Lung (tissue), 12 donors: ENCODE measurements around the gene IL6. TPM values are rescaled to one million over a fixed set of nuclear protein-coding genes. Genes with fewer than 3 reads are reported as not detected.

Source experiments
- ATAC-seq: fragments of 200-7000 bp; cut with Tn5 transposase; one replicate; pipeline ENCODE4 v1.9.1; 2020; ENCODE audit warnings: moderate number of reproducible peaks; ENCODE audit not compliant: insufficient read depth, low FRiP score
- DNase-seq, 3 donors: peaks; one replicate each; pipeline ENCODE4 v3.0.0-alpha.2; 2013 to 2017
- H3K27ac ChIP-seq, 2 donors: one replicate each; pipeline ENCODE4 v1.5.1; 2013; ENCODE audit warnings: mild to moderate bottlenecking in 2 of 2, moderate library complexity in 2 of 2, control low read depth in 1 of 2, inconsistent platforms in 1 of 2, low read depth in 1 of 2, low read length in 1 of 2
- H3K27me3 ChIP-seq, 3 donors: one replicate each; pipeline ENCODE4 v1.5.1; 2013; ENCODE audit warnings: low read length in 2 of 3; ENCODE audit not compliant: control insufficient read depth in 3 of 3, insufficient read depth in 3 of 3
- H3K36me3 ChIP-seq, 4 donors: one replicate each; pipeline ENCODE4 v1.5.1; 2013; ENCODE audit warnings: low read length in 4 of 4, mild to moderate bottlenecking in 1 of 4, moderate library complexity in 1 of 4; ENCODE audit not compliant: control insufficient read depth in 4 of 4, insufficient read depth in 4 of 4
- H3K4me1 ChIP-seq, 5 donors: one replicate each; pipeline ENCODE4 v1.5.1; 2013; ENCODE audit warnings: low read length in 5 of 5, mild to moderate bottlenecking in 2 of 5, moderate library complexity in 1 of 5; ENCODE audit not compliant: control insufficient read depth in 5 of 5, insufficient read depth in 5 of 5
- H3K4me3 ChIP-seq: one replicate; pipeline ENCODE4 v1.5.1; 2013; ENCODE audit warnings: mild to moderate bottlenecking, control low read depth, moderate library complexity
- H3K9ac ChIP-seq, 2 donors: one replicate each; pipeline ENCODE4 v1.5.1; 2013; ENCODE audit warnings: low read length in 2 of 2, control low read depth in 1 of 2; ENCODE audit not compliant: insufficient read depth in 1 of 2
- H3K9me3 ChIP-seq, 4 donors: one replicate each; pipeline ENCODE4 v1.5.1; 2013; ENCODE audit warnings: low read length in 3 of 4, mild to moderate bottlenecking in 1 of 4, moderate library complexity in 1 of 4; ENCODE audit not compliant: control insufficient read depth in 4 of 4, insufficient read depth in 3 of 4
- CTCF ChIP-seq: IDR thresholded peaks from 2 replicates; pipeline ENCODE4 v1.5.1; 2012; ENCODE audit warnings: mild to moderate bottlenecking; ENCODE audit errors: control extremely low read depth, extremely low read depth
- WGBS, 2 donors: extraction: QIAGEN DNeasy Blood & Tissue Kit; methylation state at CpG; one replicate each; pipeline ENCODE4 v1.1.7; 2013; 5-methylcytosine and 5-hydroxymethylcytosine counted together
- polyA plus RNA-seq, 2 donors: library from polyadenylated mRNA; stranded (reverse); fragments of 200-250 nt; gene quantifications; one replicate each; pipeline ENCODE4 v1.2.1, GENCODE V29; 2013
- total RNA-seq, 2 donors: library from RNA; depleted of rRNA in 1 of 2; stranded (reverse); fragments of >200 nt in 1 of 2; gene quantifications; one replicate each; pipeline ENCODE4 v1.2.1, GENCODE V29; 2014 to 2021
- donor health status: control.
- donor health status: control.
- donor health status: Bipolar disorder and iron deficiency.
- donor health status: healthy.
- donor health status: DM: yes; HTN: yes; CAD: no.

IL6 gene
- total and polyA plus RNA-seq, 4 donors, result 2.7 to 155 (median 12.4) TPM

GRCh38 chr7:22751341-22751740 lies 24.3 kb downstream of the IL6 start:
- Histone ChIP-seq H3K36me3 (no peaks in the 10 kb centered on the region), H3K27ac (no peak overlapping the region), H3K4me1 (no peaks in the 10 kb centered on the region), H3K9me3 (no peaks in the 10 kb centered on the region), H3K4me3 (no peak overlapping the region), H3K27me3 (no peaks in the 10 kb centered on the region), H3K9ac (no peak overlapping the region)
- ATAC-seq (no peak), DNase-seq (no peak)
- no peak for TF ChIP-seq CTCF
- WGBS, 2 donors, result 39 to 45% methylated on average over 1 of the region's 1 CpG

- no peak for TF ChIP-seq CTCF
- Histone ChIP-seq H3K4me3 (no peak overlapping the region), H3K4me1 (no peaks in the 10 kb centered on the region), H3K9me3 (peaks cover 0 to 5% (median 3%) of the 10 kb centered on the region in 4 donors), H3K36me3 (no peaks in the 10 kb centered on the region), H3K9ac (no peak overlapping the region), H3K27me3 (no peaks in the 10 kb centered on the region), H3K27ac (no peak overlapping the region)
- no peak for DNase-seq
- 14 to 23% methylated on average over 1 of the region's 1 CpG for WGBS, 2 donors
- no peak for ATAC-seq
Observed at GRCh38 chr7:22757338-22757994, 30.5 kb downstream of the IL6 start.

GRCh38 chr7:22758576-22758975 lies 31.6 kb downstream of the IL6 start:
- no peak for TF ChIP-seq CTCF
- Histone ChIP-seq H3K4me3 (no peak overlapping the region), H3K9ac (no peak overlapping the region), H3K4me1 (peaks cover 0 to 3% (median 0%) of the 10 kb centered on the region in 5 donors), H3K36me3 (no peaks in the 10 kb centered on the region), H3K27me3 (no peaks in the 10 kb centered on the region), H3K27ac (no peak overlapping the region), H3K9me3 (peaks cover 0 to 5% (median 3%) of the 10 kb centered on the region in 4 donors)
- DNase-seq (no peak), ATAC-seq (no peak)
- WGBS, 2 donors, result 97 to 99% methylated on average over 2 of the region's 2 CpGs

GRCh38 chr7:22759721-22760120 lies 32.7 kb downstream of the IL6 start:
- H3K27ac ChIP-seq, result no peak overlapping the region
- H3K36me3 ChIP-seq, result no peaks in the 10 kb centered on the region
- TF ChIP-seq CTCF, result no peak
- H3K4me3 ChIP-seq, result no peak overlapping the region
- DNase-seq (no peak), ATAC-seq (no peak)
- peaks cover 0 to 5% (median 3%) of the 10 kb centered on the region in 4 donors for H3K9me3 ChIP-seq
- no peak overlapping the region for H3K9ac ChIP-seq
- no peaks in the 10 kb centered on the region for H3K27me3 ChIP-seq
- H3K4me1 ChIP-seq, result peaks cover 0 to 3% (median 0%) of the 10 kb centered on the region in 5 donors
